Measurements from ENCODE around the gene RIMBP2.

The RIMBP2 gene

DNA sequence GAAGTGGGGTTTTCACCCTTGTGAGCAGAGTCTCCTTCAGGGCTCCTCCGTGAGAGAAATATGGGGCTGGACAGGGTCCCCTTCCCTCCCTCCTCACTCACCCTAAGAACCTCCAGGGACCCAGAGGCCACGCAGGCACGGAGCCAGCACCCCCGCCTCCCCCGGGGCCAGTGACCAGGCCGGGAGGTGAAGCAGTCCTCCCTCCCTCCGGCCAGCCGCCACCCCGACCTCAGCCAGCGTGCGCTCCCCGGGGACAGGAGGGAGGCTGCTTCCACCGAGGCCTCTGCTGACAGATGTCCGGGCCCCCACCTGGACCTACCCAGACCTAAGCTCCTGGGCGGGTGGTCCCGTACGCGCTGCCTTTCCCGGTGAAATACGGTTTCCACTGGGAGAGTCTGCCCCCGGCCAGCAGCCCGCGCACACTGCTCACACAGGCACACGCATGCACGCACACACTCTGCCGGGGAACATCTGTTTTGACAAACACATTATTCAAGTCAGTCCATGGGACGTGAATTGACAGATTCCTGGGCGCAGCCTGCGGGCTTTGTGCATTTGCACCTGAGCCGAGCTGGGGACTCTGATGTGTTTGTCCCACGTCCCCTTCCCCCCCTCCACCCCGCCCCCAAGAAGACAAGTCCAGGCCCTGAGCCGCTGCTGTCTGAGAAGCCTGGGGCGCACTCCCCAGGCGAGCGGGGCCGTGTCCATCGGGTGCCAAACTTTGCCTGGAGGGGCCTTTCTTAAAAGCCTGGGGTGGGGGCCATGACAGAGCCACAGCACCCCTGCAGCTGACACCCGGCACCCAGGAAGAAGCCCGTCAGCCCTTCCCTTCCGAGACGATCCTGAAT lies 725 bp downstream of the RIMBP2 start:
- TF ChIP-seq TAF1 (IDR thresholded peaks at IDR 0.05; ENCODE audit: borderline replicate concordance, insufficient read depth, low read length) = no peak

DNA sequence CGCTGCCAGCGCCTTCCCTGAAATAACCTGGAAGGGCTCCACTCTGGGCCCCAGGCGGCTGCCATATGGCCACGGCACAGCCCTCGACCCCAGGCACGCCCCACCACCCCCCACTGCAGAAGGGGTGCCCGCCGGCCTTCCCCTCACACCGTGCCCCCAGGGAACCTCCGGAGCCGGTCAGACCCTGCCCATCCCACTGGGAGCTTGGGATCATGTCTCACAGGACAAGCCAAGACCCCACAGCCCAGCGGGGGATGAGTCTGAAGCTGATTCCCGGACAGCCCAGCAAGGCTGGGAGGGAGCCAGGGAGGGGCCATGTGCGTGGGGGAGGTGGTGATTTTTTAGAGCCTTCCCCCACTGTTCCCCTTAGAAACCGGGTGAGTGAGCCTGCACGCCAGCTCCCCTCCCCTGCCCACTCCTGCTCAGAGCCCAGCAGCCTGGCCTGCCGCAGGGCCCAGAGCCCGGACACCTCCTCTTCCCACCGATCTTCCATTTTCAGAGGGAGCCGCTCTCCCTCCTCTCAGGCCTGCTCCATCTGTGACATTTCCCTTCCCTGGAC lies 1.4 kb downstream of the RIMBP2 start:
- TF ChIP-seq, protein P1, sequence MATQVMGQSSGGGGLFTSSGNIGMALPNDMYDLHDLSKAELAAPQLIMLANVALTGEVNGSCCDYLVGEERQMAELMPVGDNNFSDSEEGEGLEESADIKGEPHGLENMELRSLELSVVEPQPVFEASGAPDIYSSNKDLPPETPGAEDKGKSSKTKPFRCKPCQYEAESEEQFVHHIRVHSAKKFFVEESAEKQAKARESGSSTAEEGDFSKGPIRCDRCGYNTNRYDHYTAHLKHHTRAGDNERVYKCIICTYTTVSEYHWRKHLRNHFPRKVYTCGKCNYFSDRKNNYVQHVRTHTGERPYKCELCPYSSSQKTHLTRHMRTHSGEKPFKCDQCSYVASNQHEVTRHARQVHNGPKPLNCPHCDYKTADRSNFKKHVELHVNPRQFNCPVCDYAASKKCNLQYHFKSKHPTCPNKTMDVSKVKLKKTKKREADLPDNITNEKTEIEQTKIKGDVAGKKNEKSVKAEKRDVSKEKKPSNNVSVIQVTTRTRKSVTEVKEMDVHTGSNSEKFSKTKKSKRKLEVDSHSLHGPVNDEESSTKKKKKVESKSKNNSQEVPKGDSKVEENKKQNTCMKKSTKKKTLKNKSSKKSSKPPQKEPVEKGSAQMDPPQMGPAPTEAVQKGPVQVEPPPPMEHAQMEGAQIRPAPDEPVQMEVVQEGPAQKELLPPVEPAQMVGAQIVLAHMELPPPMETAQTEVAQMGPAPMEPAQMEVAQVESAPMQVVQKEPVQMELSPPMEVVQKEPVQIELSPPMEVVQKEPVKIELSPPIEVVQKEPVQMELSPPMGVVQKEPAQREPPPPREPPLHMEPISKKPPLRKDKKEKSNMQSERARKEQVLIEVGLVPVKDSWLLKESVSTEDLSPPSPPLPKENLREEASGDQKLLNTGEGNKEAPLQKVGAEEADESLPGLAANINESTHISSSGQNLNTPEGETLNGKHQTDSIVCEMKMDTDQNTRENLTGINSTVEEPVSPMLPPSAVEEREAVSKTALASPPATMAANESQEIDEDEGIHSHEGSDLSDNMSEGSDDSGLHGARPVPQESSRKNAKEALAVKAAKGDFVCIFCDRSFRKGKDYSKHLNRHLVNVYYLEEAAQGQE (IDR thresholded peaks at IDR 0.05; ENCODE audit: insufficient read depth in 1 of 2, low read depth in 2 of 2, low read length in 2 of 2) = no peak
- no peak for TF ChIP-seq TAF1 (IDR thresholded peaks at IDR 0.05; ENCODE audit: borderline replicate concordance, insufficient read depth, low read length)
- no peak for TF ChIP-seq SIN3A (IDR thresholded peaks at IDR 0.05; ENCODE audit: borderline replicate concordance, insufficient read depth, low read length)

DNA sequence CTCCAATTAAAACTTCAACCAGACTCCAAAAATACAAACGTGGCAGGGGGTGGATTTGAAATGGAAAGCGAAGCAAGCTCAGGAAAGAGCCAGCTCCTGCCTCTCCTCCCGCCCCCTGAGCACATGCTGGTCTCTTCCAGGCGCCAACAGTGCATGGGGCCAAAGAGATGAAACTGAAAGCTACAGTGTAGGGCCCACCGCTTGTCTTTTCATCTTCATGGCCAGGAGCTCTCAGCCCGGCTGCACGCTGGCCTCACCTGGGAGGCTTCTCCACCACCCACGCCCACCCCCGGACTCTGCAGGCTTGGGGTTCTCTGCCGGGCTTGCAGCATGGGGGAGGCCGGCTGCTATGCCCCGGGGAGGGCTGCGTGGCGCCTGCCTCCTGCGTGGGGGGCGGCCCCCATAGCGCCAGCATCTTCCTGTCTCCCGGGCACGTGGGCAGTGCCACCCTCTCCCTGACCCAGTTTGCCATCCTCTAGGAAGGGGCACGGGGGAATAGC lies 2.0 kb downstream of the RIMBP2 start:
- TF ChIP-seq TAF1 (IDR thresholded peaks at IDR 0.05; ENCODE audit: borderline replicate concordance, insufficient read depth, low read length) = no peak
- TF ChIP-seq, protein P1 (IDR thresholded peaks at IDR 0.05; ENCODE audit: insufficient read depth in 1 of 2, low read depth in 2 of 2, low read length in 2 of 2) = no peak
- no peak for TF ChIP-seq POLR2AphosphoS5 (IDR thresholded peaks at IDR 0.05; ENCODE audit: low read depth, low read length)
- TF ChIP-seq FOXP2 (optimal IDR thresholded peaks at IDR 0.05; ENCODE audit: borderline replicate concordance, extremely low read depth, extremely low read length, insufficient read depth) = no peak

DNA sequence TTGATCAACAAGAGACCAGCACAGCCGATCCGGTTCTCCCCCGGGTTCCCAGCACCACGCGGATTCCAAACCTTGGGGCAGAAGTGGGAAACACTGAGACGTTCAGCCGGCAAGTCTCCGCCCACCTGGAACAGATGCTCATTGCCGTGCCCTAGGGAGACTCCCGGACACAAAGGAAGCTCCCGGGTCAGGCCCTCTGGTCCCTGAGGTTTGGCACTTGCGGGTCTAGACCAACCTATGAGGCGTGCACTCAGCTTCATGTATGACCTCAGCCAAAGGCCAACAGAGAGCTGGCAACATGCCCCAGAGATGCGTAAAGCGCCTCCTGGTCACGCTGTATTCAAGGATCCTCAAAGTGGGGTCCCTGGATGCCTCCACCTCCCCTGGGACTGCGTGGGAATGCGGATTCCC lies 2.5 kb downstream of the RIMBP2 start:
- TF ChIP-seq TAF1 (IDR thresholded peaks at IDR 0.05; ENCODE audit: borderline replicate concordance, insufficient read depth, low read length) = no peak
- TF ChIP-seq POLR2AphosphoS5 (IDR thresholded peaks at IDR 0.05; ENCODE audit: low read depth, low read length) = no peak
- TF ChIP-seq FOXP2 (optimal IDR thresholded peaks at IDR 0.05; ENCODE audit: borderline replicate concordance, extremely low read depth, extremely low read length, insufficient read depth) = no peak
- TF ChIP-seq SIN3A (IDR thresholded peaks at IDR 0.05; ENCODE audit: borderline replicate concordance, insufficient read depth, low read length) = no peak
- TF ChIP-seq, protein P1 (IDR thresholded peaks at IDR 0.05; ENCODE audit: insufficient read depth in 1 of 2, low read depth in 2 of 2, low read length in 2 of 2) = no peak

DNA sequence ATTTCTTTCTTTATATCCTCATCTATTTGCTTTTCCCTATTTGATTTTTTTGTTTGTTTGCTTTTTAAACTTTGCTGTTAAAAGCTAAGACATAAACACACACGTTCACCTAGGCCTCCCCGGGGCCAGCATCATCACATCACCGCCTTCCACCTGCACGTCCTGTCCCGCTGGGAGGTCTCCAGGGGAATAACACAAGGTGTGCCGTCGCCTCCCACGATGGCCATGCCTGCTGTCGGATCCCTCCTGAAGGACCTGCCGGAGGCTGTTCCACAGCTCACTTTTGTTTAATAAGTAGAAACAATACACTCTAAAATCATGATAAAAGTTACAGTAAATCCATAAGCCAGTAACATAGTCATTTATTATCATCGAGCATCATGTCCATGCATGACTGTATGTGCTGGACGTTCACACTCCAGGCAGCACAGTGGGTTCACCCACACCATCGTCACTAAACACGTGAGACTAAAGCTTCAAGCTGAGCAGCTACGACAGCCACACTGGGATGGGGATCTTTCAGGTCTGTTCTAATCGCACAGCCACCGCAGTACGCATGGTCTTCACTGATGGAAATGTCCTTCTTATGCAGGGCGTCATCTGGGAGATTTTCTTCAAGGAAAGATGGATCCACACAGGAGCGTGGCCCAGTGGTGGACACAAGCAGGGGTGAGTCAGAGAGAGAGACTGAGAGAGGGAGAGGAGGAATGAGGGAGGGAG lies 3.6 kb downstream of the RIMBP2 start:
- TF ChIP-seq FOXP2 (optimal IDR thresholded peaks at IDR 0.05; ENCODE audit: borderline replicate concordance, extremely low read depth, extremely low read length, insufficient read depth) (no peak), TAF1 (IDR thresholded peaks at IDR 0.05; ENCODE audit: borderline replicate concordance, insufficient read depth, low read length) (no peak), POLR2AphosphoS5 (IDR thresholded peaks at IDR 0.05; ENCODE audit: low read depth, low read length) (no peak), SIN3A (IDR thresholded peaks at IDR 0.05; ENCODE audit: borderline replicate concordance, insufficient read depth, low read length) (no peak)
- TF ChIP-seq, protein P1 (IDR thresholded peaks at IDR 0.05; ENCODE audit: insufficient read depth in 1 of 2, low read depth in 2 of 2, low read length in 2 of 2) = no peak

Measured in PFSK-1 (cell line).